ENCODE data around the gene CPXM2.

CPXM2 gene

GRCh38 chr10:123843835-123844234, 47.8 kb downstream of the CPXM2 start:
- DNase-seq: no peak

GRCh38 chr10:123842692-123843385, 48.8 kb downstream of the CPXM2 start:
- no peak for DNase-seq

GRCh38 chr10:123841560-123841959, 50.0 kb downstream of the CPXM2 start:
- DNase-seq: no peak

GRCh38 chr10:123841115-123841514, 50.5 kb downstream of the CPXM2 start:
- DNase-seq: no peak

- no peak for DNase-seq
Observed at GRCh38 chr10:123840714-123841113, 50.9 kb downstream of the CPXM2 start.

GRCh38 chr10:123838596-123839310, 52.9 kb downstream of the CPXM2 start:
- DNase-seq: no peak

- DNase-seq: no peak
Observed at GRCh38 chr10:123837756-123838155, 53.9 kb downstream of the CPXM2 start.

- no peak for DNase-seq
Observed at GRCh38 chr10:123836418-123837145, 55.0 kb downstream of the CPXM2 start.

GRCh38 chr10:123835575-123835974, 56.0 kb downstream of the CPXM2 start:
- no peak for DNase-seq

- DNase-seq: no peak
Observed at GRCh38 chr10:123833170-123833850, 58.3 kb downstream of the CPXM2 start.

- DNase-seq: no peak
Observed at GRCh38 chr10:123831259-123831658, 60.3 kb downstream of the CPXM2 start.

GRCh38 chr10:123821136-123821535, 70.5 kb downstream of the CPXM2 start:
- no peak for DNase-seq

GRCh38 chr10:123809632-123810031, 82.0 kb downstream of the CPXM2 start:
- DNase-seq: no peak

- no peak for DNase-seq
Observed at GRCh38 chr10:123808906-123809305, 82.7 kb downstream of the CPXM2 start.

- DNase-seq: no peak
Observed at GRCh38 chr10:123808286-123808685, 83.3 kb downstream of the CPXM2 start.

- DNase-seq: no peak
Observed at GRCh38 chr10:123807444-123808035, 84.1 kb downstream of the CPXM2 start.

GRCh38 chr10:123804716-123805115, 86.9 kb downstream of the CPXM2 start:
- no peak for DNase-seq

- DNase-seq: no peak
Observed at GRCh38 chr10:123800821-123801220, 90.8 kb downstream of the CPXM2 start.

- no peak for DNase-seq
Observed at GRCh38 chr10:123800289-123800688, 91.3 kb downstream of the CPXM2 start.

- DNase-seq: no peak
Observed at GRCh38 chr10:123798856-123799255, 92.8 kb downstream of the CPXM2 start.

GRCh38 chr10:123797813-123798212, 93.8 kb downstream of the CPXM2 start:
- no peak for DNase-seq

GRCh38 chr10:123796736-123797135, 94.9 kb downstream of the CPXM2 start:
- no peak for DNase-seq
